GM19395 (cell line): ENCODE measurements around the gene BTBD18.
A peak's percentile ranks its signal among the peaks of the same experiment; 100 is the strongest.

Source experiments
- ATAC-seq: cut with Tn5 transposase; IDR thresholded peaks from one replicate; pipeline ENCODE4 v1.9.1; 2021; ENCODE audit warnings: mild to moderate bottlenecking, moderate library complexity; ENCODE audit not compliant: unreplicated experiment

The BTBD18 gene

GRCh38 chr11:57776031-57776521 lies 24.5 kb upstream of the BTBD18 start:
- ATAC-seq = no peak

- ATAC-seq = no peak
Observed at GRCh38 chr11:57775491-57775890, 23.9 kb upstream of the BTBD18 start.

- ATAC-seq = no peak
Observed at GRCh38 chr11:57773026-57773598, 21.5 kb upstream of the BTBD18 start.

DNA sequence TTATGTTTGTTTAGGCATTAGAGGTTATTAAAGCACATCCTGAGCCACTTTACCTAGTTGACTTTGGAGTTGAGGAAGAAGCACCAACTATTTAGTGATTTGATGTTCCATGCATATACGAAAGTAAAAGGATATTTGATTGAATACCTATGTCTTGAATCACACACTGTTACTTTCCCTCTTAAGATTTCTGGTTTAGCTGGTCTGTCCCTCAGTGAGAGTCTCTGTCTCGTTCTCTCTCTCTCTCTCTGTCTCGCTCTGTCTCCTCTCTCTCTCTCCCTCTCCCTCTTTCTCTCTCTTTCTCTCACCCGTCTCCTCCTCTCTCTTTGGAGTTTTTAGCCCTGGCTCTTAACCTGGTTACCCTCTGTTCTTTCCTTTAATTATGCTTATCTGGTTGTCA lies 20.9 kb upstream of the BTBD18 start:
- ATAC-seq = no peak

DNA sequence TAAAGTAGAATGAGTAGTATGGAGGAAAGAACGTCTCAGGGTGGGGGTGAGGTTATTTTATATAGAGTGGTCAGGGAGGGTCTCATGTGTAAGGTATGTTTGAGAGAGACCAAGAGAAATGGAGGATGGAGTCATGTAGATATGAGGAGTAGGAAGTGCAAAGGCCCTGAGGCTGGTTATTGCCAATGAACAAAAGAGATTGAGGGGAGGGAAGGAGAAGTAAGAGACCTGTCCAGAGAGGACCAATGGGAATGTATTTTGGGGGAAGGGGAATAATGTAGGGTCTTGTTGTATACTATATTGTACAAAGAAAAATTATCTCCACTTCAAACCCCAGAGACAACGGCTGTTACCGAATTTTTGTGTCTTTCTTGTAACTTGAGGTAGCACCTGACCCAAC lies 19.7 kb upstream of the BTBD18 start:
- ATAC-seq = no peak

- no peak for ATAC-seq
Observed at GRCh38 chr11:57770793-57771192, 19.2 kb upstream of the BTBD18 start.

GRCh38 chr11:57764972-57765371 lies 13.4 kb upstream of the BTBD18 start:
- ATAC-seq = no peak

- no peak for ATAC-seq
Observed at GRCh38 chr11:57764566-57764965, 12.9 kb upstream of the BTBD18 start.

DNA sequence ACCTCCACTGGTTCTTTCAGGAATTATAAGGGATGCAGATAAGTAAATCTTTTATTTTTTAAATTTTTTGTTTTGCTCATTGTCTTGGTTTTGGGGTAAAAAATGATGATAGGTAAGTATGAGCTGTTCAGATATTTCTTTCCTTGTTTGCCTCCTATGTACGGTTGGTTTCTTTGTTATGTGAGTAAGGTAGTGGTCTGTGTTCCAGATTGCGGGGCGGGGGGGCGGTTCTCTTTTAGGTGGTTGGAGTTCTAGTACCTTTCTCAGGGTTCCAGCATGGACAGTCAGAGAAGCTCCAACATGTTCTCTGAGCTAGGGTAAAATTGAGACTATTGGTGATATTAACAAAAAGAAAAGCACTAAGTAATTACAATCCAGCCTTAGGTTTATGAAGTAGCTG lies 12.4 kb upstream of the BTBD18 start:
- no peak for ATAC-seq

- ATAC-seq = no peak
Observed at GRCh38 chr11:57763568-57763967, 11.9 kb upstream of the BTBD18 start.

DNA sequence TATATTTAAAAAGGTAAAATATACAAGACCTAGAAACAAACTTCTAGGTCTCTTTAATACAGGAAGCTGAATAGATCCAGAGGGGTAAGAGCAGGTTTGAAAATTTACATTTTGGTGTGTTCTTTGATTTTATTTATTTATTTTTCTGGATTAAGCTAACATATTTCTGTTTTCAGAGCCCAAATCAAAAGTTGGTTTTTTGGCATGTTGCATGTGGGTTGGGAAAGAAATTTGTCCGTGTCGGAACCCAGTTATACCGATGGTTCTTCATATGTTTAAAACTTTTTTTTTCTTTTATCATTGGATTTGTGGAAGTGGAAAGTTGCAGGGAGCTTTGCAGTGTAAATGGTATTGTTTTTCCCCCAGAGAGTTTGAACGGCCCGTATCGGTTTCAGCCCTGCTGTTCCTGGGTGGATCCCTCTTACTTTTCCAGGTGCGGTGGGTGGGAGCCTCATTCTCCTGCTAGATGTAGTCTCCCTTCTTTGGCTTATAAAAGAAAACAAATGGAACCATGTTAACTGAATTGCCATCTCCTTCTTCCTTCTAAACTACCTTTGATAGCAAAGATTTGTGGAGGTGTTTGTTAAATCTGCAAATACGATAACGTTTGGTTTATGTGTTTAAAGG lies 10.7 kb upstream of the BTBD18 start:
- no peak for ATAC-seq

GRCh38 chr11:57761301-57762234 lies 9.9 kb upstream of the BTBD18 start, which contains the start of gene CTNND1:
TSS of gene CTNND1 (plus strand) at chr11:57761802. CDS start at chr11:57791479, 29,677 bp downstream.
- ATAC-seq = peak; percentile 96

DNA sequence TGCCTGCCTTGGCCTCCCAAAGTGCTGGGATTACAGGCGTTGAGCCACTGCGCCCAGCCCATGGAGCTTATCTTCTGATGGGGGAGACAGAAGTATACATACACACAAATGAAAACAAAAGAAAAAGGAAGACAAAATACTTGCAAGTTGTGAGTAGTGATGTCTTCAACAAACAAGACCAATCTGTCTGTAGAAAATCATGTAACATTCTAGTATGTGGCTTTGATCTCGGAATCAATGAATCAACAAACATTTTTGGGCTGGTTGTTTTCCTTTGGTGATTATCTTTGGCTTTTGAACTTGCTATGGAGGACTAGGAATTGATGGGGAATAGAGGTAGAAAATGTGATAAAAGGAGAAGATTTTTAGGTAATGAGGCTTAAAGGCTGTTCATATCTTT lies 6.6 kb upstream of the BTBD18 start:
- no peak for ATAC-seq

GRCh38 chr11:57752954-57753353 lies 1.3 kb upstream of the BTBD18 start:
- no peak for ATAC-seq

DNA sequence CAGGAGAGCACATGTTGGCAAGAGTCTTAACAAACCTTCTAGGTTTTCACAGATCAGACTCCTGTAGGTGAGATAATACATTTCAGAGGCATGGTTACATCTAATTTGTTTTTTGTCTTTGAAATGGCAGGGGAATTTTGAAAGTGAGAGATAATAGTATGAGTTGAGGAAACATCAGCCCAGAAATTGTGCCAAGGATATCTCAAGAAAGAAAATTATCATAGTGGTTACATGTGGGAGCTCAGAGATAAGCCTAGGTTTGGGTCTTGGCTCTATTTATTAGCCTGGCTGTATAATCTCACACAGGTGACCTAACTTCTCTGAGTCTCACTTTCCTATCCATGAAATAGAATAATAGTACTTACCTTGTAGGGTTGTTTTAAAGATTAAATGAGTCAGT lies 443 bp downstream of the BTBD18 start:
- no peak for ATAC-seq

DNA sequence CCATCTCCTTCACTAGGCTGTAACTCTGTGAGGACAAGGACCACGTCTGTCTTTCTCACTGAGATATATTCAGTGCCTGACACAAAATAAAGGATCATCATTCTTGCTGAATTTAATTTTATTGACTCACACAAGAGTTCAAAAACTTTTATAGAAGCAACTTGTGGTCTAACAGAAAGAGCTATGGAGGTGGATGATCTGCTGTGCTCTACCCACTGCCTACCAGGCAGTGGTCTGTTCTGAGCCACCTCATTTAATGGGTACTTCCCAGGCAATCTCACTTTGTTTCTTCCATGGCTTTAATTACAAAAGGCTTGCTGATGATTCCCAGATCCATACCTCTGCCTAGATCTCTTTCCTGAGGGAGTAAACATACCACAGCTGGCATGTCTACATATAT lies 4.7 kb downstream of the BTBD18 start:
- no peak for ATAC-seq

DNA sequence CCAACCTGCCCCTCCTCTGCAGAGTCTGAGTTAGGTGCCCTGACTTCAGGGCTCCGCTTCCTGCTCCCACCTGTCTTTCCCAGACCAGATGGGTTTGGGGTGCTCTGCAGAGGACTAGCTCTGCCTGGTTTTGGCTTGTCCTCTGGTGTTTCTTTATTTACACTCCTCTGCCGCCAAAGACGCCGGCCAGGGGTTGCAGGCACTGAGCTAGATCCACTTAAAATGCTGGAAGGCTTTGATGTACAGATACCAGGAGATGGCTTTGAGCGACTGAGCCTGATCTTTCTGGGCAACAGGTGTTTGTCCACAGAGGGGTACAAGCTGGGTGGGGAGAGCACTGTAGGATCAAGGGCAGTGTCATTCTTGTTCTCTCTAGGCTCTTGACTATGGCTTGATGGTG lies 6.4 kb downstream of the BTBD18 start:
- no peak for ATAC-seq

DNA sequence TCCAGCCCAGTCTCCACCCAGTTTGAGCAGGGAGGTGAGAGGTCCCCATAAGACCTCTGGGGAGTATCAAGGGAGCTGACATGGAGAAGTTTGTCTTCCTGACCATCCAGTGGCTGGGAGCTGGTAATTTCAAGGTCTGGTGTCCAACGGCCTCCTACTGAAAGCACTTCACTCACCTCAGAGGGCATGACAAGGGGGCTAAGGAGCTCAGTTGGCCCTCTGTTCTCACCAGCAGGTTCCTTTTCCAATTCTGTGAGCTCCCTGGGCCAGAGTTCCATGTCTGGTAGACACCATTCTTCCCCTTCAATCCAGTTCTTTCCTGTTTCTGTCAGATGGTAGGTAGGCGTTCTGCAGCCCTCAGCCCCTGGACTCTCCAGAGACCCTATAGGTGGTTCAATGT lies 7.3 kb downstream of the BTBD18 start:
- no peak for ATAC-seq

DNA sequence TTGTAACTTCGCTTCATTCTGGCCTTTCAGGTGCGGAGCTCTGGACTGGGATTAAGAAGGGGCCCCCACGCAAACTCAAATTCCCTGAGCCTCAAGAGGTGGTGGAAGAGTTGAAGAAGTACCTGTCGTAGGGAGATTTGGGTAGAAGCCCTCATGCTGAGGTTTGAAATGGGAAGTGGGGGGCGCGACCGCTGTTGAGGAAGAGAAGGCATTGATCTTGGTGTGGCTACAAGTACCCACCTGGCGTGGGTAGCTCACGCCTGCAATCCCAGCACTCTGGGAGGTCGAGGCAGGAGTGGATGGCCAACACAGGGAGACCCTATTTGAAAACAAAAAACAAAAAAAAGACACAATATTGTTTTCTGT lies 9.5 kb downstream of the BTBD18 start:
- ATAC-seq = no peak

- peak; percentile 94 for ATAC-seq
Observed at GRCh38 chr11:57741132-57742086, 10.2 kb downstream of the BTBD18 start, which contains the start of gene SELENOH. TSS of gene SELENOH (plus strand) at chr11:57741491. CDS start at chr11:57741596, 105 bp downstream.
